Immature natural killer cell (primary cell): ENCODE measurements around the gene PSENEN. TPM values are rescaled to one million over a fixed set of nuclear protein-coding genes. Genes with fewer than 3 reads are reported as not detected.
"Not testable (repeated sequence)": the region's sequence is repeated elsewhere in the genome, so short reads cannot be mapped to it uniquely, and the experiment has no call there.

Experiments used
- DNase-seq, 3 donors: peaks; one replicate each; pipeline ENCODE4 v3.0.0; 2022; ENCODE audit warnings: mixed read lengths in 1 of 3
- H3K27ac Mint-ChIP-seq, 6 donors: one replicate each; pipeline ENCODE4 v1.8.0; 2020; ENCODE audit warnings: mixed read lengths in 6 of 6, mild to moderate bottlenecking in 5 of 6, inconsistent platforms in 4 of 6, moderate library complexity in 3 of 6
- H3K27me3 Mint-ChIP-seq, 3 donors: one replicate each; pipeline ENCODE4 v1.8.0; 2020 to 2021; ENCODE audit warnings: low read depth in 3 of 3, mild to moderate bottlenecking in 3 of 3, mixed read lengths in 3 of 3, moderate library complexity in 3 of 3, inconsistent platforms in 1 of 3
- H3K36me3 Mint-ChIP-seq, 3 donors: one replicate each; pipeline ENCODE4 v1.8.0; 2020; ENCODE audit warnings: mixed read lengths in 3 of 3, inconsistent platforms in 2 of 3, mild to moderate bottlenecking in 2 of 3
- H3K4me1 Mint-ChIP-seq, 2 donors: one replicate each; pipeline ENCODE4 v1.8.0; 2020; ENCODE audit warnings: inconsistent platforms in 2 of 2, mild to moderate bottlenecking in 2 of 2, mixed read lengths in 2 of 2, moderate library complexity in 1 of 2
- H3K4me3 Mint-ChIP-seq, 5 donors: one replicate each; pipeline ENCODE4 v1.8.0; 2020; ENCODE audit warnings: mild to moderate bottlenecking in 5 of 5, mixed read lengths in 5 of 5, inconsistent platforms in 3 of 5, moderate library complexity in 3 of 5
- H3K9me3 Mint-ChIP-seq, 6 donors: one replicate each; pipeline ENCODE4 v1.8.0; 2020; ENCODE audit warnings: mild to moderate bottlenecking in 6 of 6, mixed read lengths in 6 of 6, inconsistent platforms in 4 of 6, moderate library complexity in 3 of 6
- polyA plus RNA-seq, 3 donors: library from polyadenylated mRNA; unstranded; fragments of 300-500 nt; fragmentation: Illumina TruSeq; gene quantifications; one replicate each; pipeline ENCODE4 v1.2.3, GENCODE V29; 2021

The PSENEN gene
- polyA plus RNA-seq, 3 donors from 2014 or later: 127 to 149 (median 129) TPM

DNA sequence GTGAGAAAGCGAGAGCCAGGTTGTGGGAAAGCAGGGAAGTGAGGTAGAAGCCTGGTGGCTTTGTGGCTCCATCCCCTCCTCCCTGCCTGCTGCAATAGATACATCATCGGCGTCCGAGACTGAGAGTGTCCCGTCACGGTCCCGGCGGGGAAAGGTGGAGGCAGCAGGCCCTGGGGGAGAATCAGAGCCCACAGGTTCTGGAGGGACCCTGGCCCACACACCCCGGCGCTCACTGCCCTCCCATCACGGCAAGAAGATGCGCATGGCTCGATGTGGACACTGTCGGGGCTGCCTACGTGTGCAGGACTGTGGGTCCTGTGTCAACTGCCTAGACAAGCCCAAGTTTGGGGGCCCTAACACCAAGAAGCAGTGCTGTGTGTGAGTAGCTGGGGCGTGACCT, 22.6 kb upstream of the PSENEN start:
- no peak overlapping the region for H3K4me3 Mint-ChIP-seq
- no peak overlapping the region for H3K27ac Mint-ChIP-seq
- peaks cover 0 to 3% (median 0%) of the 10 kb centered on the region in 3 donors for H3K27me3 Mint-ChIP-seq
- H3K4me1 Mint-ChIP-seq: peaks cover 17 to 20% of the 10 kb centered on the region in 2 donors
- H3K36me3 Mint-ChIP-seq: peaks cover 0 to 28% (median 5%) of the 10 kb centered on the region in 3 donors
- DNase-seq: no peak
- H3K9me3 Mint-ChIP-seq: no peaks in the 10 kb centered on the region

DNA sequence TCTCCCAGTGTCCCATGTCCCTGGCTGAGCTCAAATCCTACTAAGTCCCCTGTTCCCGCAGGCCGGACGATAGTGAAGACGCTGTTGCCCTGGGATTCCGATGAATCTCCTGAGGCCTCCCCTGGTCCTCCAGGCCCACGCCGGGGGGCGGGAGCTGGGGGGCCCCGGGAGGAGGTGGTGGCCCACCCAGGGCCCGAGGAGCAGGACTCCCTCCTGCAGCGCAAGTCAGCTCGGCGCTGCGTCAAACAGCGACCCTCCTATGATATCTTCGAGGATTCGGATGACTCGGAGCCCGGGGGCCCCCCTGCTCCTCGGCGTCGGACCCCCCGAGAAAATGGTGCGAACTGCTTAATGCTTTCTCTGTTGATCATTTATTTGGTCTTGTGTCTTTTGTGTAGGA, 21.8 kb upstream of the PSENEN start:
- no peaks in the 10 kb centered on the region for H3K9me3 Mint-ChIP-seq
- no peak overlapping the region for H3K27ac Mint-ChIP-seq
- no peak for DNase-seq
- H3K4me1 Mint-ChIP-seq: peaks cover 15 to 17% of the 10 kb centered on the region in 2 donors
- H3K27me3 Mint-ChIP-seq: peaks cover 0 to 3% (median 0%) of the 10 kb centered on the region in 3 donors
- H3K36me3 Mint-ChIP-seq: peaks cover 0 to 34% (median 5%) of the 10 kb centered on the region in 3 donors
- no peak overlapping the region for H3K4me3 Mint-ChIP-seq

DNA sequence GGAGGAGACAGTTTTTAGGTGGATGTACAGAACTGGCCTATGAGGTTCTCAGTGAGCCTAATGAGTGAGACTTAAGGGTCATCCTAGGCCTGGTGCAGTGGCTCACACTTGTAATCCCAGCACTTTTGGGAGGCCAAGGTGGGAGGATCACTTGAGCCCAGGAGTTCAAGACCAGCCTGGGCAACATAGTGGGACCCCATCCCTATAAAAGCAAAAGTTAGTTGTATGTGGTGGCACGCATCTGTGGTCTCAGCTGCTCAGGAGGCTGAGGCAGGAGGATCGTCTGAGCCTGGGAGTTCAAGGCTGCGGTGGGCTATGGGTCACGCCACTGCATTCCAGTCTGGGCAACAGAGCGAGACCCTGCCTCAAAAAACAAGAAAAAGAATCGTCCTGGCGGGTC, 21.3 kb upstream of the PSENEN start:
- H3K27me3 Mint-ChIP-seq, H3K27ac Mint-ChIP-seq, DNase-seq, H3K9me3 Mint-ChIP-seq, H3K4me3 Mint-ChIP-seq: not testable (repeated sequence)
- Mint-ChIP-seq H3K36me3 (peaks cover 0 to 34% (median 5%) of the 10 kb centered on the region in 3 donors), H3K4me1 (peaks cover 11 to 12% of the 10 kb centered on the region in 2 donors)

DNA sequence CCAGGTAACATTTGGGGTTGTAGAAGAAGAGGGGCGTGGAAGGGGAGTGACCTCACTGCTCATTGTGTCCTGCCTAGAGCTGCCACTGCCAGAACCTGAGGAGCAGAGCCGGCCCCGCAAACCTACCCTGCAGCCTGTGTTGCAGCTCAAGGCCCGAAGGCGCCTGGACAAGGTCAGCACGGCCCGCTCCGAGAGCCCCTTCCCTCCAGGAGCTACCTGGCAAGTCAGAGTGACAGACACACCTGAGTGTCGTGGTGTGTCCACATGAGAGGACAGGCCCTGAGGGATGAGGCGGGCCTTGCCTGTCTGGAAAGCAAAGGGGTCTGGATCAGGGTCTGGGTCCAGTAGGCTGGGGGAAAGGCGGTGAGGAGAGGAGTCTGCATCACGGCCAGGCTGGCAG, 20.9 kb upstream of the PSENEN start:
- Mint-ChIP-seq H3K27ac (no peak overlapping the region), H3K4me1 (peaks cover 6 to 8% of the 10 kb centered on the region in 2 donors), H3K27me3 (no peaks in the 10 kb centered on the region), H3K4me3 (no peak overlapping the region), H3K9me3 (no peaks in the 10 kb centered on the region), H3K36me3 (peaks cover 3 to 37% (median 5%) of the 10 kb centered on the region in 3 donors)
- no peak for DNase-seq

DNA sequence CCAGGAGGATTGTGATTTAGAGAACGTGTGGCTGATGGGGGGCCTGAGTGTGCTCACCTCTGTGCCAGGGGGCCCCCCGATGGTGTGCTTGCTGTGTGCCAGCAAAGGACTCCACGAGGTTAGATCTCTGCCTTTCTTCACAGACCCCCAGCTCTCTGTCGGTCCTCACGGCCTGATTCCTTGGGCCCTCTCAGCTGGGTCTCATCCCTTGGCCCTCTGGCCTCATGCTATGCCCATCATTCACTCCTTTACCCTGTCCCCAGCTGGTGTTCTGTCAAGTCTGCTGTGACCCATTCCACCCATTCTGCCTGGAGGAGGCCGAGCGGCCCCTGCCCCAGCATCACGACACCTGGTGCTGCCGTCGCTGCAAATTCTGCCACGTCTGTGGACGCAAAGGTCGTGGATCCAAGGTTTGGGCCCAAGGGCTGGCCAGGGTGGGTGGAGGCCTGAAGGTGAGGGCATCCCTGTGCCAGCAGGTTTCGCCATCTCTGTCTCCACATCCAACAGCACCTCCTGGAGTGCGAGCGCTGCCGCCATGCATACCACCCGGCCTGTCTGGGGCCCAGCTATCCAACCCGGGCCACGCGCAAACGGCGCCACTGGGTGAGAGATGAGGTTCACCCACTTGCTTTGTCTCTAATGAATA, 20.1 kb upstream of the PSENEN start:
- H3K4me3 Mint-ChIP-seq: no peak overlapping the region
- no peak for DNase-seq
- no peaks in the 10 kb centered on the region for H3K9me3 Mint-ChIP-seq
- H3K27me3 Mint-ChIP-seq: no peaks in the 10 kb centered on the region
- H3K4me1 Mint-ChIP-seq: peaks cover 2 to 3% of the 10 kb centered on the region in 2 donors
- H3K36me3 Mint-ChIP-seq: peaks cover 6 to 35% (median 8%) of the 10 kb centered on the region in 3 donors
- no peak overlapping the region for H3K27ac Mint-ChIP-seq

DNA sequence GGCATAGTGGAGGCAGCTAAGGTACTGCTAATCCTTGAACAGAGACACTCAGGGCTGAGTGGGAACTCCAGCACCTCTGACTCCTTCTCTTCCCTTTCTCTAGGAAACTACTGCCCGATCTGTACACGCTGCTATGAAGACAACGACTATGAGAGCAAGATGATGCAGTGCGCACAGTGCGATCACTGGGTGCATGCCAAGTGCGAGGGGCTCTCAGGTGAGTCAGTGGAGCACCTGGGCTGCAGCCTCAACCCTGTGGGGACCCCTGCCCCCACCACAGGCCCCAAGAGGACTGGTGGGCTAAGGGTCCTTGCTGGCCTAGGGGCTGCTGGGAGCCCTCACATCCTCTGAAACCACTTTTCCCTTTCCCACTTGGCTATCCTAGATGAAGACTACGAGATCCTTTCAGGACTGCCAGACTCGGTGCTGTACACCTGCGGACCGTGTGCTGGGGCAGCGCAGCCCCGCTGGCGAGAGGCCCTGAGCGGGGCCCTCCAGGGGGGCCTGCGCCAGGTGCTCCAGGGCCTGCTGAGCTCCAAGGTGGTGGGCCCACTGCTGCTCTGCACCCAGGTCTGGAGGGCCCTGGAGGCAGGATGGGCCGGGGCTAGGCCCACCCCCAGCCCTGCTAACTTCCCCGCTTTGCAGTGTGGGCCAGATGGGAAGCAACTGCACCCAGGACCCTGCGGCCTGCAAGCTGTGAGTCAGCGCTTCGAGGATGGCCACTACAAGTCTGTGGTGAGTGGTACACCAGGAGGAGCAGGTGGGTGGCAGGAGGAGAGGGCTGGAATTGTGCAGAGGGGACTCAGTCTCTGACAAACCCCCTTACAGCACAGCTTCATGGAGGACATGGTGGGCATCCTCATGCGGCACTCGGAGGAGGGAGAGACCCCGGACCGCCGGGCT, 18.1 kb upstream of the PSENEN start:
- Mint-ChIP-seq H3K9me3 (no peaks in the 10 kb centered on the region), H3K4me1 (peaks cover 0 to under 1% of the 10 kb centered on the region in 2 donors), H3K4me3 (peak overlapping the region in 1 of 5 donors; percentile 30), H3K27ac (no peak overlapping the region), H3K36me3 (peaks cover 9 to 40% (median 14%) of the 10 kb centered on the region in 3 donors), H3K27me3 (peaks cover 0 to 2% (median 0%) of the 10 kb centered on the region in 3 donors)
- no peak for DNase-seq

DNA sequence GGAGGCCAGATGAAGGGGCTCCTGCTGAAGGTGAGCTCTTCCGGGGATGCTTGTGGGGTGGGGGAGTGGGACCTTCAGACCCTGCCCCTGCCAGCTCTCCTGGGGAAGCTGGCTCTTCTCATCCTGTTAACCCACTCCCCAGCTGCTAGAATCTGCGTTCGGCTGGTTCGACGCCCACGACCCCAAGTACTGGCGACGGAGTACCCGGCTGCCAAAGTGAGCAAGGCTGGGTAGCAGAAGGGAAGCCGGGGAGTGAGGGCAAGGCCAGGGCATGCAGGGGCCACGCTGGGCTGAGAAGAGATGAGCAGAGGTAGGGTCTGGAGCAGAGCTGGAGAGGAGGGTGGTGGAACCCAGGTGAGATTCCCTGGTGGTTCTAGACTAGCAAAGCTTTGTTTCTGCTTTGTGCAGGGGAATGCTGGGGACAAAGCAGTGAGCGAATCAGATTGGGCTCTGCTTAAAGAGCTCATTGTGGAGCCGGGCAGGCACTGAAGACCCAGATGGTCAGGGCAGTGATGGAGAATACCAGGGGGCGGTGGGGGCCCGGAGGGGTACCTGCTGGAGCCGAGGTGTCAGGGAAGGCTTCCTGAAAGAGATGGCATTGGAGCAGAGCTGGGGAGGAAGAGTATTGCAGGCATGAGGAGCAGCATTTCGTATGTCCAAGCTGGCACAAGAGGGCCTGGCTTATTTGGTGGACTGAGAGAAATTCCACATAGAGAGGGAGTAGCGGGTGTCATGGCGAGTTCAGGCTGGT, 17.3 kb upstream of the PSENEN start:
- H3K36me3 Mint-ChIP-seq: peaks cover 9 to 39% (median 14%) of the 10 kb centered on the region in 3 donors
- H3K27me3 Mint-ChIP-seq: peaks cover 0 to 2% (median 0%) of the 10 kb centered on the region in 3 donors
- H3K4me1 Mint-ChIP-seq: no peaks in the 10 kb centered on the region
- no peak for DNase-seq
- H3K27ac Mint-ChIP-seq: no peak overlapping the region
- H3K9me3 Mint-ChIP-seq: no peaks in the 10 kb centered on the region
- no peak overlapping the region for H3K4me3 Mint-ChIP-seq

DNA sequence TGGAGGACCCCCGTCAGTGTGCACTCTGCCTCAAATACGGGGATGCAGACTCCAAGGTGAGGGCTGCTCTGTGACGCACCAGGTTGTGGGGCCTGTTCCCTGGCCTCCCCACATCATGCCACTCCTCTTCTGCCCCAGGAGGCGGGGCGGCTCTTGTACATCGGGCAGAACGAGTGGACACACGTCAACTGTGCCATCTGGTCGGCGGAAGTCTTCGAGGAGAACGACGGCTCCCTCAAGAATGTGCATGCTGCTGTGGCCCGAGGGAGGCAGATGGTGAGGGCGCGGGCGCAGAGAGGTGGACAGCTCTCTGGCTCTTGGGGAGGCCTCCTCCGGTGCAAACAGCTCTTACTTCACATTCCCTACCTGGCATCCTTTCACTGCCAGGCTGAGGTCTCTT, 16.4 kb upstream of the PSENEN start:
- H3K9me3 Mint-ChIP-seq: no peaks in the 10 kb centered on the region
- H3K4me1 Mint-ChIP-seq: no peaks in the 10 kb centered on the region
- H3K27me3 Mint-ChIP-seq: peaks cover 0 to 2% (median under 1%) of the 10 kb centered on the region in 3 donors
- peaks cover 9 to 33% (median 11%) of the 10 kb centered on the region in 3 donors for H3K36me3 Mint-ChIP-seq
- DNase-seq: no peak
- no peak overlapping the region for H3K27ac Mint-ChIP-seq
- no peak overlapping the region for H3K4me3 Mint-ChIP-seq

DNA sequence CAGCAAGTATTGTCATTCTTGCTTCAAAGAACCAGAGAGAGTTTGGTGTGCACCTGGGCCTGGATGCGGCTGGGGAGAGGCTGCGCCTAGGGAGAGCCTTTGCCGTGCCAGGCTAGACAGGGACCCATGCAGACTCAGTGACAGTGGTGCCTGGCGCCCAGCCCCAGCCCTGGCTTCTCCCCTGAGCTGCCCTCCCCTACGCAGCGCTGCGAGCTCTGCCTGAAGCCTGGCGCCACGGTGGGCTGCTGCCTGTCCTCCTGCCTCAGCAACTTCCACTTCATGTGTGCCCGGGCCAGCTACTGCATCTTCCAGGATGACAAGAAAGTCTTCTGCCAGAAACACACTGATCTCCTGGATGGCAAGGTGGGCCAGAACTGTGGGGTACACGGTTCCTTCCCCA, 15.7 kb upstream of the PSENEN start:
- H3K4me1 Mint-ChIP-seq: no peaks in the 10 kb centered on the region
- peaks cover 0 to 3% (median 2%) of the 10 kb centered on the region in 3 donors for H3K27me3 Mint-ChIP-seq
- no peaks in the 10 kb centered on the region for H3K9me3 Mint-ChIP-seq
- DNase-seq: no peak
- H3K36me3 Mint-ChIP-seq: peaks cover 9 to 33% (median 9%) of the 10 kb centered on the region in 3 donors
- no peak overlapping the region for H3K4me3 Mint-ChIP-seq
- H3K27ac Mint-ChIP-seq: no peak overlapping the region

DNA sequence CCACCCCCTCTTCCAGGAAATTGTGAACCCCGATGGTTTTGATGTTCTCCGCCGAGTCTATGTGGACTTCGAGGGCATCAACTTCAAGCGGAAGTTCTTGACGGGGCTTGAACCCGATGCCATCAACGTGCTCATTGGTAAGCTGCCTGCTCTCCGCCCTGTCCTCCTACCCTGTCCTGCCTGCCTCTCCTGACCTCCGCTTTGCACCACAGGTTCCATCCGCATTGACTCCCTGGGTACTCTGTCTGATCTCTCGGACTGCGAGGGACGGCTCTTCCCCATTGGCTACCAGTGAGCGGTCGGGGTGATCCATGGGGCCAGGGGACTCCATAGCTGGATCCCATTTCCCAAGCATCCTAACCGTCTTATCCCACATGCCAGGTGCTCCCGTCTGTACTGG, 15.1 kb upstream of the PSENEN start:
- H3K4me1 Mint-ChIP-seq: no peaks in the 10 kb centered on the region
- H3K4me3 Mint-ChIP-seq: no peak overlapping the region
- H3K27me3 Mint-ChIP-seq: peaks cover 0 to 3% (median 3%) of the 10 kb centered on the region in 3 donors
- H3K9me3 Mint-ChIP-seq: no peaks in the 10 kb centered on the region
- H3K27ac Mint-ChIP-seq: peak overlapping the region in 1 of 6 donors; percentile 17
- H3K36me3 Mint-ChIP-seq: peaks cover 9 to 33% (median 9%) of the 10 kb centered on the region in 3 donors
- DNase-seq: no peak

DNA sequence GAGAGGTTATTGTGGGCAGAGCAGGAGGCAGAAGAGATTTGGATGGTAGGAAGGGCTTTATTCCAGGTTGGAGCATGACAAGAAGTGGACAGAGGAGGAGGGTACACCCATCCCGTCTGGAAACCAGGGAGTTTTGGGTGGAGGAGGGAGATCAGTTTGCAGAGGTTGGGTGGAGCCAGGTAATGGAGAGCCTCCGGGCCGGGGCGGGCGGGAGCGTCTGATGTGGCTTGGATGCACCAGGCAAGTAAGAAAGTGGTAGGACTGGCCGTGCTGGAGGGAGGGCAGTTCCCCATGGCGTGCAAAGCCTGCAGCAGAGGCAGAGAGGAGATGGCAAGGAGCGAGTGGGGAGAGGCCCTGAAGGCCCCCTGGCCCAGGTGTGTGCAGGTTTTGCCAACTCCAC, 14.1 kb upstream of the PSENEN start:
- Mint-ChIP-seq H3K36me3 (peaks cover 9 to 28% (median 9%) of the 10 kb centered on the region in 3 donors), H3K27me3 (peaks cover 0 to 3% (median 3%) of the 10 kb centered on the region in 3 donors), H3K27ac (no peak overlapping the region), H3K9me3 (no peaks in the 10 kb centered on the region), H3K4me3 (no peak overlapping the region), H3K4me1 (no peaks in the 10 kb centered on the region)
- no peak for DNase-seq

DNA sequence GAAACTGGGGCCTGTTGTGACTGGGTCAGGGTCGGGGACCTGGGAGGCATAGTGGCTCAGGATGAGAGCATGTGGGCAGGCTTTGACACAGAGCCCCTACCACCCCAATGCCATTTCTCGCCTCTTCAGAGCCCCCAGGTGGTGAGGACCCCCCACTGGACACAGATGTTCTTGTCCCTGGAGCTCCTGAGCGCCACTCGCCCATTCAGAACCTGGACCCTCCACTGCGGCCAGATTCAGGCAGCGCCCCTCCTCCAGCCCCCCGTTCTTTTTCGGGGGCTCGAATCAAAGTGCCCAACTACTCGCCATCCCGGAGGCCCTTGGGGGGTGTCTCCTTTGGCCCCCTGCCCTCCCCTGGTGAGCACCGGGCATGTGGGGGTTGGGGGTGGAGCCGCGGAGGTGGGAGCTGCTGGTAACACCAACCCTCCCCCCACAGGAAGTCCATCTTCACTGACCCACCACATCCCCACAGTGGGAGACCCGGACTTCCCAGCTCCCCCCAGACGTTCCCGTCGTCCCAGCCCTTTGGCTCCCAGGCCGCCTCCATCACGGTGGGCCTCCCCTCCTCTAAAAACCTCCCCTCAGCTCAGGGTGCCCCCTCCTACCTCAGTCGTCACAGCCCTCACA, 13.6 kb upstream of the PSENEN start:
- no peak overlapping the region for H3K27ac Mint-ChIP-seq
- H3K27me3 Mint-ChIP-seq: peaks cover 0 to 3% (median 3%) of the 10 kb centered on the region in 3 donors
- no peak overlapping the region for H3K4me3 Mint-ChIP-seq
- H3K9me3 Mint-ChIP-seq: no peaks in the 10 kb centered on the region
- no peaks in the 10 kb centered on the region for H3K4me1 Mint-ChIP-seq
- peaks cover 9 to 28% (median 9%) of the 10 kb centered on the region in 3 donors for H3K36me3 Mint-ChIP-seq
- no peak for DNase-seq

DNA sequence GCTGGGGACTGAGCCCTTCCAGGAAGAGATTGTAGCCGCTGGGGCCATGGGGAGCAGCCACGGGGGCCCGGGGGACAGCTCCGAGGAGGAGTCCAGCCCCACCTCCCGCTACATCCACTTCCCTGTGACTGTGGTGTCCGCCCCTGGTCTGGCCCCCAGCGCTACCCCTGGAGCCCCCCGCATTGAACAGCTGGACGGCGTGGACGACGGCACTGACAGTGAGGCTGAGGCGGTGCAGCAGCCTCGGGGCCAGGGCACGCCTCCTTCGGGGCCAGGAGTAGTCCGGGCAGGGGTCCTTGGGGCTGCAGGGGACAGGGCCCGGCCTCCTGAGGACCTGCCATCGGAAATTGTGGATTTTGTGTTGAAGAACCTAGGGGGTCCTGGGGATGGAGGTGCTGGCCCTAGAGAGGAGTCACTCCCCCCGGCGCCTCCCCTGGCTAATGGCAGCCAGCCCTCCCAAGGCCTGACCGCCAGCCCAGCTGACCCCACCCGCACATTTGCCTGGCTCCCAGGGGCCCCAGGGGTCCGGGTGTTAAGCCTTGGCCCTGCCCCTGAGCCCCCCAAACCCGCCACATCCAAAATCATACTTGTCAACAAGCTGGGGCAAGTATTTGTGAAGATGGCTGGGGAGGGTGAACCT, 12.8 kb upstream of the PSENEN start:
- no peaks in the 10 kb centered on the region for H3K4me1 Mint-ChIP-seq
- no peak overlapping the region for H3K4me3 Mint-ChIP-seq
- no peak overlapping the region for H3K27ac Mint-ChIP-seq
- peaks cover 0 to 3% (median 3%) of the 10 kb centered on the region in 3 donors for H3K27me3 Mint-ChIP-seq
- peaks cover 9 to 26% (median 9%) of the 10 kb centered on the region in 3 donors for H3K36me3 Mint-ChIP-seq
- H3K9me3 Mint-ChIP-seq: no peaks in the 10 kb centered on the region
- no peak for DNase-seq
